IPS DF 4.7 (cell line): ENCODE results near the gene DHTKD1.
"Not testable (repeated sequence)": the region's sequence is repeated elsewhere in the genome, so short reads cannot be mapped to it uniquely, and the experiment has no call there.

ENCODE experiments used
- DNase-seq: peaks from one replicate; pipeline ENCODE4 v3.0.0-alpha.2; 2013; ENCODE audit warnings: low spot score; ENCODE audit errors: extremely low read depth

The DHTKD1 gene

GRCh38 chr10:12062754-12063482 lies 5.8 kb upstream of the DHTKD1 start:
- no peak for DNase-seq

GRCh38 chr10:12063483-12063818 lies 5.3 kb upstream of the DHTKD1 start:
- no peak for DNase-seq

DNA sequence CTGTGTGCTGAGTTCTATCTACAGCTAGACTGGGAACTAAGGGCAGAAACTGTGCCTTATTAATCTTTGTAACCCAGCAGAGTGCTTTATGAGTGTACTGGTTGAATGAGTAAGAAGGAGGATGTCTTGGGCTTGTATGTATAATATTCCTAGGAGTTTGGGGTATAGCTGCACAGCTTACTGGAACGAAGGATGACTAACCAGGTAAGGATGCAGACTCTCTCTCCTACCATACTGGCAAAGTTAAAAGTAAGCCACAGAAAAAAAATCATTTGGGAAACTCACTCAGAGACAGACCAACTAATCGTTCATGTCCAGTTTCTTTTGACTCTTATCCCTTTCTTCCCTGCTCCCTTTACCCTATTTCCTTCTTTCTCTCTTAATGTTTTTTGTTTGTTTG lies 1.4 kb upstream of the DHTKD1 start:
- DNase-seq, result no peak

- DNase-seq, result not testable (repeated sequence)
Observed at GRCh38 chr10:12071441-12071840, 2.7 kb downstream of the DHTKD1 start.

- no peak for DNase-seq
Observed at GRCh38 chr10:12073526-12073925, 4.8 kb downstream of the DHTKD1 start.

DNA sequence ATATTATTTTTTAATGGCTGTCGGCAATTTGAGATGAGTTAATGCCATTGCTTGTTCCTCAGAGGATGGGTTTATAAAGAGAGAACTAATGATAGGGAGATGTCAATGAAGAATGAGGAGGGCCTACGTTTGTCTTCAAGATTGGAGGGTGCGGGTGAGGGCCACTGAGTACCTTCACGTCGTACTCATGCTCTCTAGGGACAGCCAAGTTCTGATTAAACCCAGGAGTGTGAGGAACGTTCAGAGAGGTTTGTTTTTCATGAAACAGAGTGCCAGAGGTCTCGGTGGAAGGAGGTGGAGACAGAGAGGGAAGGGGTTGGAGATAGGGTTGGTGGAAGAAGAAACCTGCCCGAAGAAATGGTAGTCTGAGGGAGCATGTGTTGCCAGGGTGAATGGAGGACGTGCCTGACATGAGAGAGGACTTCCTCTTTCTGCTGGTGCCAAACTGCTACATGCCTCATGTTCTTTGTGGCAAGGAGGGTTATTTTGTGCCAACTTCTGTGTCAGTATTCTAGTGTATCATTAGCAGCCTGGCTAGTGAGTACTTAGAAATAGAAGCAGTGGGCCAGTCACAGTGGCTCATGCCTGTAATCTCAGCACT lies 8.9 kb downstream of the DHTKD1 start:
- DNase-seq, result no peak

GRCh38 chr10:12081470-12081869 lies 12.7 kb downstream of the DHTKD1 start:
- no peak for DNase-seq

- no peak for DNase-seq
Observed at GRCh38 chr10:12081879-12082557, 13.3 kb downstream of the DHTKD1 start.

DNA sequence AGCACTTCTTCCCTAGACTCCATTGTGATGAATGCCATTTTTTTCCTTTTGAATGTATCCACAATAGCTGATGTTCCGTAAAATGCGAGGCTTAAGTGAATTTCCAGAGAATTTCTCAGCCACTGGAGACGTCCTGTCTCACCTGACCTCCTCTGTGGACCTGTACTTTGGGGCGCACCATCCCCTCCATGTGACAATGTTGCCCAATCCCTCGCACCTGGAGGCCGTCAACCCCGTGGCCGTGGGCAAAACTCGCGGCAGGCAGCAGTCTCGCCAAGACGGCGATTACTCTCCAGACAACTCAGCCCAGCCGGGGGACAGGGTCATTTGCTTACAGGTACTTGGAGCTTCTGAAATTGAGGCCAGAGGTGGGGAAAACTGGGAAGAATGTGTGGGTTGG lies 20.2 kb downstream of the DHTKD1 start:
- no peak for DNase-seq

DNA sequence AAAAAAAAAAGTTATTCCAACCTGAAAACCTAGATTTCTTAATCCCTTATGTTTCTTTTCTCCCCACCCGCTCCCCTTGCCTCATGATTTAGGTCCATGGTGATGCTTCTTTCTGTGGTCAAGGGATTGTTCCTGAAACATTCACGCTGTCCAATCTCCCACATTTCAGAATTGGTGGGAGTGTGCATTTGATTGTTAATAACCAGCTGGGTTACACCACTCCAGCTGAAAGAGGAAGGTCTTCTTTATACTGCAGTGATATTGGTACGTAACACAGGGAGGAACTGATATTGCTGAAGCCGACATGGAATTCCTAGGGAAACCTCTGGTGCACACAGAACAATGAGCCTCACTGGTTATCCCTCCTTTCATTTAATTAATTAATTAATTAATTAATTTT lies 22.7 kb downstream of the DHTKD1 start:
- DNase-seq, result no peak

- not testable (repeated sequence) for DNase-seq
Observed at GRCh38 chr10:12097361-12097760, 28.6 kb downstream of the DHTKD1 start.

GRCh38 chr10:12097791-12098190 lies 29.0 kb downstream of the DHTKD1 start:
- no peak for DNase-seq

DNA sequence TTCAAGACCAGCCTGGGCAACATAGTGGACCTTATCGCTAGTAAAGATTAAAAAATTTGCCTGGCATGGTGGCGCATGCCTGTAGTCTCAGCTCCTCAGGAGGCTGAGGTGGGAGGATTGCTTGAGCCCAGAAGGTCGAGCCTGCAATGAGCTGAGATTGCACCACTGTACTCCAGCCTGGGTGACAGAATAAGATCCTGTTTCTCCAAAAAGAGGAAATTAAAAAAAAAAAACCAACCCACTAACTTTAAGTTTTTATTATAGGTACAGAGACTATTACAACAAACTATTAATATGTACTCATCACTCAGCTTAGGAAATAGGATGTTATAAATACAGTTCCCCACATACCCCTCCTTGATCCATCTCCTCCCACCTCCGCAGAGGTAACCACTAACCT lies 30.2 kb downstream of the DHTKD1 start:
- no peak for DNase-seq

- DNase-seq, result no peak
Observed at GRCh38 chr10:12103802-12104201, 35.0 kb downstream of the DHTKD1 start.

DNA sequence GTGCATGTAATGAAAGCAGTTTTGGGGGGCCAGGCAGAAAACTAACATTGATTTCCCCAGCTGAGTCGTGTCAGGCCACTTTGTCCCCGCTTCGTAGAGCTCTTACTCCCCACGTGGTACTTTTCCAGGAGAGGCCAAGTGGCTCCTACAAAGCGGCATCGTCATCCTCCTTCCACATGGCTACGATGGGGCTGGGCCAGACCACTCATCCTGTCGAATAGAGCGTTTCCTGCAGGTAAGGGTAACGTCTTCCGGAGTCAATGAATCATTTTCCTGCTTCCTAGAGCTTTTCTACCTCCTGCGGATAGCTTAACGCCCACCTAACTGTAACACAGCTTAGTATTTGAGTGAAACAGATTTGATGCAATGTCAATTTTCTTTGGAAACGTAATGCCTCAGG lies 39.0 kb downstream of the DHTKD1 start:
- DNase-seq, result no peak

DNA sequence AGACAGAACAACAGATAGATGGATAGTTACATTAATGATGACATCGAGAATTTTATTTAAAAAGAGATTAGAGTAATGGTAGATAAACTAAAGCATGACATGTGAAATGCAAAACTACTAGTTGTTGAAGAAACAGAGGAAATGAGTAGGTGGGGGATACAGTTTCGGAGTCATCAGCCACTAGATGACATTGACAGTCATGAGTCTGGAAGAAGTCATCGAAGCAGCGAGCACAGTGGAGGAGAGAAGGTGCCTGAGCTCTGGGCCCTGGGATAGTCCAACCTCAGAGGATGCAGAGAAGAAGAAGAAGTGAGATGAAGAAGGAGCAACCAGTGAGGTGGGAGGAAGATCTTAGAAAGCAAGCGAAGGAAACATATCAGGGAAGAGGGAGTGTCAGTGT lies 40.5 kb downstream of the DHTKD1 start:
- no peak for DNase-seq

DNA sequence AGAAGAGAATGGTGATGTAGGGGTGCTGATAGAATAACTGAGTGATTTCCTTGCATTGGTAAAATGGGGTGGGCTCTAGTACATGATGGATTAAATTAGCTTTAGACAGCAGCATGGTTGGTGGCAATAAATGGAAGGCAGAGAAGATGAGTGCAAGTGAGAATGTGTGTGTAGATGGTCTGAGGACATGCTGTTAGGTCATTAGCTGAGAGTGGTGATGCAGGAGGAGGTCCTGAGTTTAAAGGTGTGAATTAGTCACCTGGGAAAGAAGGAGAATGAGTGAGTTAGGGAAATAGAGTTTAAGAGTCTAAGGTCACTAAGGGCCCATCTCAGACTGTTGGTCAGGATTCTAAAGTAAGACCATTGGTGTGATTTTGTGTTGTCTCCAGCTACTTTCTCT lies 42.8 kb downstream of the DHTKD1 start:
- no peak for DNase-seq

GRCh38 chr10:12113627-12114026 lies 44.9 kb downstream of the DHTKD1 start:
- DNase-seq, result no peak

- no peak for DNase-seq
Observed at GRCh38 chr10:12121673-12122072, 52.9 kb downstream of the DHTKD1 start.

GRCh38 chr10:12129222-12130111 lies 60.7 kb downstream of the DHTKD1 start, which contains the start of gene SEC61A2:
TSS of gene SEC61A2 (plus strand) at chr10:12129677. CDS start at chr10:12129788, 111 bp downstream.
- DNase-seq, result no peak

- DNase-seq, result no peak
Observed at GRCh38 chr10:12130237-12130872, 61.6 kb downstream of the DHTKD1 start.
